IMR-90 (cell line): ENCODE measurements around the gene NEK6. TPM values are rescaled to one million over a fixed set of nuclear protein-coding genes. Genes with fewer than 3 reads are reported as not detected.
A peak's percentile ranks its signal among the peaks of the same experiment; 100 is the strongest.

Experiments
- ATAC-seq: fragments of 200-7000 bp; cut with Tn5 transposase; 2 replicates; pipeline ENCODE4 v1.9.1; 2020; ENCODE audit warnings: low read depth, mild to moderate bottlenecking, moderate library complexity
- BruUV-seq: library from RNA; stranded (reverse); fragments of 400-500 nt; replicated peaks from 2 replicates; lab custom pipeline; 2021; lab: Mats Ljungman, UMichigan
- CTCF ChIA-PET: fragments of 300-600 bp; formaldehyde crosslinking; extraction: SDS; loops from one replicate; lab custom pipeline; 2021; ENCODE audit warnings: antibody characterized with exemption; lab: Yijun Ruan, JAX
- POLR2A ChIA-PET: fragments of 300-600 bp; sonication (Branson Sonifier 250); formaldehyde crosslinking; loops from one replicate; lab custom pipeline; 2022; ENCODE audit warnings: antibody characterized with exemption; ENCODE audit not compliant: unreplicated experiment; lab: Charles Lee
- DNase-seq: peaks from one replicate; pipeline ENCODE4 v3.0.0; 2013
- H2AFZ ChIP-seq: replicated peaks from 2 replicates; pipeline ENCODE3; 2013; ENCODE audit warnings: low read length, mild to moderate bottlenecking; ENCODE audit not compliant: poor library complexity
- H2AK5ac ChIP-seq: 2 replicates; pipeline ENCODE4 v1.6.1; 2013; ENCODE audit warnings: low read depth, low read length, inconsistent platforms
- H2AK9ac ChIP-seq: replicated peaks from 2 replicates; pipeline ENCODE3; 2013; ENCODE audit warnings: mild to moderate bottlenecking, low read depth, low read length, moderate library complexity; ENCODE audit not compliant: poor library complexity
- H2BK120ac ChIP-seq: 2 replicates; pipeline ENCODE4 v1.6.1; 2013; ENCODE audit warnings: low read depth, low read length, inconsistent platforms
- H2BK15ac ChIP-seq: 3 replicates; pipeline ENCODE4 v1.6.1; 2013; ENCODE audit warnings: low read depth, low read length, inconsistent platforms
- H2BK20ac ChIP-seq: 2 replicates; pipeline ENCODE4 v1.6.1; 2013; ENCODE audit warnings: low read depth, mild to moderate bottlenecking, inconsistent platforms, low read length, moderate library complexity
- H2BK5ac ChIP-seq: 2 replicates; pipeline ENCODE4 v1.6.1; 2013; ENCODE audit warnings: mild to moderate bottlenecking, low read depth, low read length, inconsistent platforms; ENCODE audit not compliant: poor library complexity, severe bottlenecking
- H3K14ac ChIP-seq: replicated peaks from 2 replicates; pipeline ENCODE4 v1.6.1; 2013; ENCODE audit warnings: low read depth, low read length, inconsistent platforms
- H3K18ac ChIP-seq: 2 replicates; pipeline ENCODE4 v1.6.1; 2013; ENCODE audit warnings: low read depth, low read length, control low read depth
- H3K23ac ChIP-seq: 2 replicates; pipeline ENCODE4 v1.6.1; 2013; ENCODE audit warnings: low read depth, low read length, inconsistent platforms
- H3K27ac ChIP-seq: 2 replicates; pipeline ENCODE4 v1.5.1; 2013; ENCODE audit warnings: mild to moderate bottlenecking, control low read depth, low read length; ENCODE audit not compliant: insufficient read depth
- H3K27me3 ChIP-seq: 2 replicates; pipeline ENCODE4 v1.6.1; 2013; ENCODE audit warnings: low read length; ENCODE audit not compliant: control insufficient read depth, insufficient read depth
- H3K36me3 ChIP-seq: 2 replicates; pipeline ENCODE4 v1.6.1; 2013; ENCODE audit warnings: low read length, mixed read lengths; ENCODE audit not compliant: control insufficient read depth, insufficient read depth
- H3K4ac ChIP-seq: 2 replicates; pipeline ENCODE4 v1.6.1; 2013; ENCODE audit warnings: low read depth, low read length, inconsistent platforms
- H3K4me1 ChIP-seq: 2 replicates; pipeline ENCODE4 v1.6.1; 2013; ENCODE audit warnings: low read length, mixed read lengths; ENCODE audit not compliant: control insufficient read depth, insufficient read depth
- H3K4me2 ChIP-seq: 2 replicates; pipeline ENCODE4 v1.6.1; 2013; ENCODE audit warnings: low read depth, mild to moderate bottlenecking, control low read depth, low read length, moderate library complexity
- H3K4me3 ChIP-seq: 2 replicates; pipeline ENCODE4 v1.5.1; 2013; ENCODE audit warnings: low read depth, mild to moderate bottlenecking, control low read depth, low read length, moderate library complexity; ENCODE audit not compliant: insufficient read depth
- H3K56ac ChIP-seq: 2 replicates; pipeline ENCODE4 v1.6.1; 2013; ENCODE audit warnings: low read length, inconsistent platforms; ENCODE audit not compliant: insufficient read depth; ENCODE audit errors: extremely low read depth
- H3K79me1 ChIP-seq, 2 experiments: 2 replicates each; pipeline ENCODE4 v1.6.1; 2013; ENCODE audit warnings: low read length in 2 of 2, inconsistent platforms in 1 of 2, low read depth in 1 of 2
- H3K9ac ChIP-seq: 2 replicates; pipeline ENCODE4 v1.6.1; 2013; ENCODE audit warnings: low read depth, low read length, control low read depth
- H3K9me1 ChIP-seq: 2 replicates; pipeline ENCODE4 v1.6.1; 2013; ENCODE audit warnings: low read length, inconsistent platforms; ENCODE audit not compliant: insufficient read depth
- H3K9me3 ChIP-seq: 2 replicates; pipeline ENCODE4 v1.6.1; 2013; ENCODE audit warnings: low read length; ENCODE audit not compliant: control insufficient read depth, insufficient read depth
- H4K20me1 ChIP-seq: 2 replicates; pipeline ENCODE4 v1.6.1; 2013; ENCODE audit warnings: low read length, inconsistent platforms; ENCODE audit not compliant: insufficient read depth
- H4K5ac ChIP-seq: 2 replicates; pipeline ENCODE4 v1.6.1; 2013; ENCODE audit warnings: mild to moderate bottlenecking, low read depth, low read length, control low read depth
- H4K8ac ChIP-seq, 2 experiments: 2 replicates each; pipeline ENCODE4 v1.6.1; 2013; ENCODE audit warnings: low read depth in 2 of 2, low read length in 2 of 2, control low read depth in 1 of 2, inconsistent platforms in 1 of 2
- H4K91ac ChIP-seq: 2 replicates; pipeline ENCODE4 v1.6.1; 2013; ENCODE audit warnings: low read depth, low read length, inconsistent platforms; ENCODE audit not compliant: insufficient read depth
- MAFK ChIP-seq: IDR thresholded peaks from 2 replicates; pipeline ENCODE4 v1.6.1; 2012; ENCODE audit warnings: low read depth, low read length, improper control_type of control experiment
- POLR2A ChIP-seq: IDR thresholded peaks from 2 replicates; pipeline ENCODE4 v1.6.1; 2012; ENCODE audit warnings: mild to moderate bottlenecking, low read depth, low read length
- RAD21 ChIP-seq: IDR thresholded peaks from 2 replicates; pipeline ENCODE4 v1.6.1; 2012; ENCODE audit warnings: low read length, improper control_type of control experiment
- WGBS, 2 experiments: methylation state at CpG; one replicate each; pipeline versions ENCODE4 v1.1.5 to v1.1.7; 2013; ENCODE audit warnings: missing lambda C conversion rate in 2 of 2; ENCODE audit not compliant: insufficient read length in 1 of 2; ENCODE audit errors: extremely low coverage in 2 of 2; 5-methylcytosine and 5-hydroxymethylcytosine counted together
- dilution Hi-C: fragments of 300-500 bp; cut with HindIII; formaldehyde crosslinking; loops from one replicate; pipeline ENCODE4 v1.14.3; 2018; ENCODE audit warnings: low sequenced_read_pairs; ENCODE audit not compliant: unreplicated experiment
- in situ Hi-C: fragments of 300-500 bp; cut with MboI; formaldehyde crosslinking; loops from 3 replicates; pipeline ENCODE4 v1.14.3; 2019; ENCODE audit warnings: low sequenced_read_pairs, inconsistent platforms, mixed read lengths
- intact Hi-C: fragments of 100-400 bp; cut with micrococcal nuclease; formaldehyde crosslinking; loops from 2 replicates; pipeline ENCODE4 v1.10.0; 2022
- polyA plus RNA-seq, 3 experiments: library from polyadenylated mRNA; depleted of rRNA; stranded (reverse); fragments of >200 nt; gene quantifications; 2 replicates each; pipeline ENCODE4 v1.2.3, GENCODE V29; 2012; ENCODE audit warnings: low replicate concordance in 1 of 3
- total RNA-seq: library from RNA; depleted of rRNA; stranded (reverse); fragments of >200 nt; gene quantifications from 2 replicates; pipeline ENCODE4 v1.2.3, GENCODE V29; 2012

Gene NEK6
- total and polyA plus RNA-seq, 2 of the 4 experiments (the other 2 are of a cell fraction), result 79.9 to 112 TPM

GRCh38 chr9:124351672-124352468 is 94.1 kb downstream of the NEK6 start:
- in situ Hi-C loops, result no loop called here
- TF ChIP-seq POLR2A, result no peak
- TF ChIP-seq RAD21, result no peak
- peak; percentile 29; the same call in 1 of the 2 replicates for TF ChIP-seq MAFK

More at GRCh38 chr9:124351672-124352468, 94.1 kb downstream of the NEK6 start:
- Histone ChIP-seq H2BK20ac (no peak overlapping the region), H3K27ac (no peak overlapping the region), H3K9ac (no peak overlapping the region), H3K9me3 (no peaks in the 10 kb centered on the region), H3K36me3 (peaks cover 91% of the 10 kb centered on the region), H2AFZ (no peak overlapping the region), H3K23ac (no peak overlapping the region), H3K79me1 (peaks cover 37 to 82% of the 10 kb centered on the region in 2 experiments), H4K91ac (no peak overlapping the region), H3K27me3 (no peaks in the 10 kb centered on the region), H2BK15ac (no peak overlapping the region), H3K4me1 (peaks cover 12% of the 10 kb centered on the region), H2BK5ac (no peak overlapping the region), H2AK5ac (no peak overlapping the region), H3K9me1 (peaks cover 27% of the 10 kb centered on the region), H3K4me3 (no peak overlapping the region), H3K4me2 (no peak overlapping the region), H4K5ac (no peak overlapping the region), H4K8ac (no peak overlapping the region), H2BK120ac (no peak overlapping the region), H3K18ac (no peak overlapping the region), H3K14ac (no peak overlapping the region), H3K56ac (no peak overlapping the region), H2AK9ac (no peak overlapping the region), H4K20me1 (peaks cover 60% of the 10 kb centered on the region), H3K4ac (no peak overlapping the region)
- DNase-seq (no peak), ATAC-seq (no peak)
- BruUV-seq, result TSS peak; percentile 11
- intact Hi-C loops (no loop called here), dilution Hi-C loops (no loop called here)
- WGBS, 2 experiments, result 84% methylated on average over 3 of the region's 15 CpGs; no CpG with 5 or more reads in 1 of the 2 experiments
- ChIA-PET CTCF (no interaction called here), POLR2A (no interaction called here)
